Fibroblast of the aortic adventitia (primary cell): ENCODE measurements around the gene THADA. TPM values are rescaled to one million over a fixed set of nuclear protein-coding genes. Genes with fewer than 3 reads are reported as not detected.

Source experiments
- DNase-seq: peaks from one replicate; pipeline ENCODE4 v3.0.0-alpha.2; 2010; ENCODE audit warnings: low read depth
- H3K4me3 ChIP-seq: 2 replicates; pipeline ENCODE4 v1.5.1; 2011; ENCODE audit warnings: low read depth, mild to moderate bottlenecking, control low read depth, low read length, moderate library complexity
- CTCF ChIP-seq: IDR thresholded peaks from 2 replicates; pipeline ENCODE4 v1.5.1; 2011; ENCODE audit warnings: mild to moderate bottlenecking, low read length, control low read depth, inconsistent platforms; ENCODE audit not compliant: insufficient read depth
- total RNA-seq: library from RNA; depleted of rRNA; stranded (reverse); fragments of >200 nt; gene quantifications from 2 replicates; pipeline ENCODE4 v1.2.3, GENCODE V29; 2012; ENCODE audit warnings: low replicate concordance

THADA gene
- total RNA-seq, 1 donor = 34.6 TPM

- no peak for TF ChIP-seq CTCF
- no peak overlapping the region for H3K4me3 ChIP-seq
Measured at GRCh38 chr2:43513216-43513615, 82.6 kb downstream of the THADA start.

GRCh38 chr2:43511199-43511598 lies 84.6 kb downstream of the THADA start:
- no peak for TF ChIP-seq CTCF
- DNase-seq = no peak
- no peak overlapping the region for H3K4me3 ChIP-seq

More at GRCh38 chr2:43513216-43513615, 82.6 kb downstream of the THADA start:
- peak; percentile 65 for DNase-seq

- TF ChIP-seq CTCF = no peak
- DNase-seq = no peak
- H3K4me3 ChIP-seq = no peak overlapping the region
Measured at GRCh38 chr2:43509886-43510285, 86.0 kb downstream of the THADA start.

GRCh38 chr2:43508209-43508608 lies 87.6 kb downstream of the THADA start:
- TF ChIP-seq CTCF = no peak
- no peak for DNase-seq
- no peak overlapping the region for H3K4me3 ChIP-seq

- no peak for DNase-seq
- no peak for TF ChIP-seq CTCF
Measured at GRCh38 chr2:43507137-43507536, 88.7 kb downstream of the THADA start.

GRCh38 chr2:43495727-43496126 lies 100.1 kb downstream of the THADA start:
- peak; percentile 48 for DNase-seq
- TF ChIP-seq CTCF = no peak
- no peak overlapping the region for H3K4me3 ChIP-seq

More at GRCh38 chr2:43507137-43507536, 88.7 kb downstream of the THADA start:
- H3K4me3 ChIP-seq = no peak overlapping the region

- no peak overlapping the region for H3K4me3 ChIP-seq
- DNase-seq = no peak
- no peak for TF ChIP-seq CTCF
Measured at GRCh38 chr2:43493954-43494353, 101.9 kb downstream of the THADA start.
